LHCN-M2 (cell line): ENCODE results near the gene COL4A1. TPM values are rescaled to one million over a fixed set of nuclear protein-coding genes. Genes with fewer than 3 reads are reported as not detected.

Experiments
- DNase-seq: peaks from one replicate; pipeline ENCODE4 v3.0.0-alpha.2; 2012; ENCODE audit warnings: low read depth
- total RNA-seq: library from RNA; depleted of rRNA; stranded (reverse); fragments of >200 nt; gene quantifications from 2 replicates; pipeline ENCODE4 v1.2.3, GENCODE V29; 2014

Gene COL4A1
- total RNA-seq, 1 experiment from 2014 or later = 68.5 TPM

GRCh38 chr13:110239280-110240125 is 67.5 kb downstream of the COL4A1 start:
- no peak for DNase-seq

GRCh38 chr13:110238818-110239195 is 68.2 kb downstream of the COL4A1 start:
- DNase-seq = no peak

- no peak for DNase-seq
Measured at GRCh38 chr13:110237875-110238817, 68.8 kb downstream of the COL4A1 start.

GRCh38 chr13:110236831-110237261 is 70.1 kb downstream of the COL4A1 start:
- no peak for DNase-seq

- DNase-seq = no peak
Measured at GRCh38 chr13:110236431-110236830, 70.5 kb downstream of the COL4A1 start.

- no peak for DNase-seq
Measured at GRCh38 chr13:110234532-110234931, 72.4 kb downstream of the COL4A1 start.

GRCh38 chr13:110233951-110234280 is 73.0 kb downstream of the COL4A1 start:
- peak; percentile 32 for DNase-seq

- DNase-seq = peak; percentile 89
Measured at GRCh38 chr13:110233181-110233950, 73.6 kb downstream of the COL4A1 start.

GRCh38 chr13:110232756-110233155 is 74.2 kb downstream of the COL4A1 start:
- DNase-seq = no peak

- no peak for DNase-seq
Measured at GRCh38 chr13:110232142-110232541, 74.8 kb downstream of the COL4A1 start.

GRCh38 chr13:110231348-110232047 is 75.5 kb downstream of the COL4A1 start:
- no peak for DNase-seq

- DNase-seq = no peak
Measured at GRCh38 chr13:110230661-110231347, 76.2 kb downstream of the COL4A1 start.

GRCh38 chr13:110229905-110230563 is 76.9 kb downstream of the COL4A1 start:
- no peak for DNase-seq

GRCh38 chr13:110228936-110229904 is 77.7 kb downstream of the COL4A1 start:
- DNase-seq = no peak

GRCh38 chr13:110227864-110228643 is 78.9 kb downstream of the COL4A1 start:
- DNase-seq = no peak

- no peak for DNase-seq
Measured at GRCh38 chr13:110227416-110227815, 79.5 kb downstream of the COL4A1 start.

- DNase-seq = peak; percentile 73
Measured at GRCh38 chr13:110225609-110226574, 81.1 kb downstream of the COL4A1 start.
